T-helper 2 cell (primary cell): ENCODE measurements around the gene CERK.
"Not testable (repeated sequence)": the region's sequence is repeated elsewhere in the genome, so short reads cannot be mapped to it uniquely, and the experiment has no call there.

Experiments
- DNase-seq, 5 experiments: peaks; one replicate each; pipeline versions ENCODE4 v3.0.0 to v3.0.0-alpha.2; 2012 to 2022

Gene CERK

GRCh38 chr22:46659791-46660186, 78.3 kb downstream of the CERK start:
- no peak for DNase-seq

- DNase-seq: no peak
Measured at GRCh38 chr22:46659059-46659790, 78.8 kb downstream of the CERK start.

GRCh38 chr22:46657996-46658947, 79.8 kb downstream of the CERK start:
- DNase-seq: no peak

GRCh38 chr22:46657655-46657953, 80.4 kb downstream of the CERK start:
- DNase-seq: no peak

GRCh38 chr22:46656856-46657654, 81.0 kb downstream of the CERK start:
- no peak for DNase-seq

- DNase-seq: no peak
Measured at GRCh38 chr22:46655861-46656608, 82.0 kb downstream of the CERK start.

- no peak for DNase-seq
Measured at GRCh38 chr22:46654927-46655595, 83.0 kb downstream of the CERK start.

GRCh38 chr22:46654426-46654825, 83.6 kb downstream of the CERK start:
- DNase-seq: no peak

GRCh38 chr22:46653596-46653995, 84.5 kb downstream of the CERK start:
- no peak for DNase-seq

- DNase-seq: no peak
Measured at GRCh38 chr22:46652847-46653331, 85.2 kb downstream of the CERK start.

GRCh38 chr22:46652081-46652846, 85.8 kb downstream of the CERK start:
- DNase-seq: no peak

GRCh38 chr22:46651316-46651715, 86.7 kb downstream of the CERK start:
- no peak for DNase-seq

GRCh38 chr22:46650078-46650810, 87.8 kb downstream of the CERK start:
- no peak for DNase-seq

- DNase-seq: no peak
Measured at GRCh38 chr22:46649141-46650077, 88.6 kb downstream of the CERK start.

GRCh38 chr22:46648225-46648820, 89.7 kb downstream of the CERK start:
- not testable (repeated sequence) for DNase-seq

GRCh38 chr22:46646531-46647215, 91.4 kb downstream of the CERK start:
- DNase-seq: no peak

GRCh38 chr22:46642840-46643480, 95.1 kb downstream of the CERK start:
- DNase-seq: not testable (repeated sequence)
